Right atrium auricular region (tissue), 2 donors: ENCODE measurements around the gene IGF2R. TPM values are rescaled to one million over a fixed set of nuclear protein-coding genes. Genes with fewer than 3 reads are reported as not detected.
"Not testable (repeated sequence)": the region's sequence is repeated elsewhere in the genome, so short reads cannot be mapped to it uniquely, and the experiment has no call there.

Source experiments
- DNase-seq: peaks from one replicate; pipeline ENCODE4 v3.0.0-alpha.2; 2019; ENCODE audit warnings: low spot score
- H3K27ac ChIP-seq, 2 donors: fragments of 200-600 bp; sonication (generic); 1 replicate in 1 of 2; 2 replicates in 1 of 2; pipeline ENCODE4 v1.5.1; 2016 to 2019
- H3K27me3 ChIP-seq, 2 donors: fragments of 200-600 bp; sonication (generic); one replicate each; pipeline versions ENCODE4 v1.5.1 to v1.6.0; 2017 to 2019
- H3K36me3 ChIP-seq: fragments of 200-600 bp; sonication (generic); one replicate; pipeline ENCODE4 v1.5.1; 2016
- H3K4me1 ChIP-seq, 2 donors: fragments of 200-600 bp; sonication (generic); one replicate each; pipeline versions ENCODE4 v1.5.1 to v1.6.0; 2017 to 2019
- H3K4me3 ChIP-seq, 2 donors: fragments of 200-600 bp; sonication (generic); 1 replicate in 1 of 2; 2 replicates in 1 of 2; pipeline ENCODE4 v1.5.1; 2017 to 2019; ENCODE audit warnings: mild to moderate bottlenecking in 1 of 2, moderate library complexity in 1 of 2
- H3K9me3 ChIP-seq, 2 donors: fragments of 200-600 bp; sonication (generic); one replicate each; pipeline ENCODE4 v1.5.1; 2019
- total RNA-seq, 2 donors: library from RNA; depleted of rRNA; stranded (reverse); fragments of >200 nt; gene quantifications; one replicate each; pipeline ENCODE4 v1.1.0, GENCODE V29; 2016
- TF ChIP-seq, protein P1 (sequence below), 2 donors: fragments of 200-600 bp; sonication (generic); IDR thresholded peaks; one replicate each; pipeline ENCODE4 v1.5.1; 2019; ENCODE audit warnings: antibody characterized with exemption in 2 of 2

Gene IGF2R
- total RNA-seq, 2 donors from 2014 or later = 47.9 to 48.9 TPM

DNA sequence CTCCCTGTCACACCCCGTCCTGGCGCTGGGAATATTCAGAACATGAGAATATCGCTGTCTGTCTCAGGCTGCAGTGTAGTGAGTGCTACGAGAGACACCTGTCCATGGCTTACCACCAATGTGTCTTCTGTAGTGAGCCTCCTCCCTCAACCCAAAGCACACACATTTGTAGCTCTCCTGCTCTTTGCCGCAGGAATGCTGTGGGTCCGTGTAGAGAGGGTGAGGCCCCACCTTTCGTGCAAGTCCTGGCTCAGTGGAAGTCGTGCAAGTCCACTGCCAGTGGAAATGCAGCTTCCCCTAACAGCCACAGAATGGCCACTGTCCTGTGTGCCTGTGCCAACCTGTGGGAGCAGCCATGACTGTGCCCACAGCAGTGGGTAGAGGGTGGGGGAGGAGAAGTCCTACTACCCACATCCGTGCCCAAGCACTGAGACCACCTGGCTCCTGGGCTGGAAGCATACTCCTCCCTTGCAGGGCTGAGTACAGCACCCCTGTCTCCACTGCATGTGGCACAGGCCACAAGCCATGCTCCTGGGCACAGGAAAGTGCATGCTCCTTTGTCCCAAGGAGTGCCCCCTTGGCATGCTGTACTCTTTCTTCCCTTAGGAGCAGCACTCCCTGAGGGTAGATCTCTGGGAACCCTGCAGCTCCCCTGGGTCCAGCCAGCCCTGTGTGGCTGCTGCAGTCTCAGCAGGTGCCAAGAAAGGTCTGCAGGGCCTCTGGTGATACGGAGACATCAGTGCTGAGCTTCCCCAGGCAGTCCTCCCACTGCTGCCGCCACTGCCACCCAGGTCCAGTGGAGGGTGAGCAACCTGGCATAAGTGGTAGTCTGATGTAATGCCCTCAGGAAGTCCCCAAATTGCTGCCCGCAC, 28.0 kb downstream of the IGF2R start:
- Histone ChIP-seq H3K9me3 (peaks cover 0 to 6% of the 10 kb centered on the region in 2 donors), H3K4me1 (peaks cover 0 to 9% of the 10 kb centered on the region in 2 donors), H3K27me3 (no peaks in the 10 kb centered on the region), H3K27ac (no peak overlapping the region), H3K4me3 (no peak overlapping the region), H3K36me3 (no peaks in the 10 kb centered on the region)
- DNase-seq = no peak
- TF ChIP-seq, protein P1, sequence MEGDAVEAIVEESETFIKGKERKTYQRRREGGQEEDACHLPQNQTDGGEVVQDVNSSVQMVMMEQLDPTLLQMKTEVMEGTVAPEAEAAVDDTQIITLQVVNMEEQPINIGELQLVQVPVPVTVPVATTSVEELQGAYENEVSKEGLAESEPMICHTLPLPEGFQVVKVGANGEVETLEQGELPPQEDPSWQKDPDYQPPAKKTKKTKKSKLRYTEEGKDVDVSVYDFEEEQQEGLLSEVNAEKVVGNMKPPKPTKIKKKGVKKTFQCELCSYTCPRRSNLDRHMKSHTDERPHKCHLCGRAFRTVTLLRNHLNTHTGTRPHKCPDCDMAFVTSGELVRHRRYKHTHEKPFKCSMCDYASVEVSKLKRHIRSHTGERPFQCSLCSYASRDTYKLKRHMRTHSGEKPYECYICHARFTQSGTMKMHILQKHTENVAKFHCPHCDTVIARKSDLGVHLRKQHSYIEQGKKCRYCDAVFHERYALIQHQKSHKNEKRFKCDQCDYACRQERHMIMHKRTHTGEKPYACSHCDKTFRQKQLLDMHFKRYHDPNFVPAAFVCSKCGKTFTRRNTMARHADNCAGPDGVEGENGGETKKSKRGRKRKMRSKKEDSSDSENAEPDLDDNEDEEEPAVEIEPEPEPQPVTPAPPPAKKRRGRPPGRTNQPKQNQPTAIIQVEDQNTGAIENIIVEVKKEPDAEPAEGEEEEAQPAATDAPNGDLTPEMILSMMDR (IDR thresholded peaks at IDR 0.05) = no peak

DNA sequence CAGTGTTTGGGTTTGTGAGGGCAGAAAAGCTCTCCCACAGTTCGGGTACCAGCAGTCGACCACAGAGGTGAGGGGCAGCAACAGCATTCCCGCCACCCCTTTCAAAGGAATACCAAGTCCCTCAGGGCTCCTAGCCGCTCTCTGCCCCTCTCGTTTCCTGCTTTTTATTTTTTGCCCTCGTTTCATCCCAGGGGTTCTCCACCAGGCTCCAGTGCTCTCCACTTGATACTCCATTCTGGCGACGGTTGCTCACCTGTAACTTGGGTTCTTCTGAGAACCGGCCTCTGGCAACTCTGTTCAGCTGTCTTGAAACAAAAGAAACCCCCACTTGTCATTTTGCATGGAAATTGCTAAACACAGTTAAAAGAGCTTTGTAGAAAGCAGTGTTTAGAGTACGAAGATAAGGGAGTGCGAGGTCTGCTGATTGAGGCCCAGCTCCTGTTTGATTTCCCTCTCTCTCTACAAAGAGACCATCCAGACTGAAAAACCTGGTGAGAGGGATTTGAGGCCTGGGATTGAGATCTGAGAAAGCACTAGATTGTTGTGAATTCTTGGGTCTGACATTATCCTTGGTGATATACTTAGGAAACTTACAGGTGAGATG, 28.7 kb downstream of the IGF2R start:
- H3K4me1 ChIP-seq = peaks cover 0 to 8% of the 10 kb centered on the region in 2 donors
- H3K36me3 ChIP-seq = no peaks in the 10 kb centered on the region
- TF ChIP-seq, protein P1 (IDR thresholded peaks at IDR 0.05) = no peak
- H3K27me3 ChIP-seq = no peaks in the 10 kb centered on the region
- no peak overlapping the region for H3K4me3 ChIP-seq
- H3K27ac ChIP-seq = no peak overlapping the region
- no peak for DNase-seq
- peaks cover 0 to 6% of the 10 kb centered on the region in 2 donors for H3K9me3 ChIP-seq

DNA sequence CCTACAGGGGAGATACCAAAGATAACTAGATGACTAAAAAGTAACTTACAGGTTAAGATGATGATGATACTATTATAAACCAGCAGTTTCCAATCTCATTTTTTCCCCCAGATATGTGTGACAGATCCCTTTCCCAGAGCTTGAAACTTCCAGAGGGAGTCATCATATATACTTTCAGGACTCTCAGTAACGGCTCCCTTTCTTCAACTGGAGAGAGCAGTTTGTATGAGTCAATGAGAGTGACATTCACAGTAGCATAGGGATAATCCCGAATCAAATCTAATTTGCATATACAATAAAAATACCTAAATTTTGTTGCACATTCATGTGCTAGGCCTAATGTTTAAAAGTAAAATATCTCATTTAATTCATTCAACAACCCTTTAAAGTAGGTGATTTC, 29.7 kb downstream of the IGF2R start:
- peaks cover 0 to 1% of the 10 kb centered on the region in 2 donors for H3K4me1 ChIP-seq
- H3K27ac ChIP-seq = no peak overlapping the region
- no peak overlapping the region for H3K4me3 ChIP-seq
- no peak for DNase-seq
- TF ChIP-seq, protein P1 (IDR thresholded peaks at IDR 0.05) = no peak
- H3K36me3 ChIP-seq = no peaks in the 10 kb centered on the region
- H3K9me3 ChIP-seq = peaks cover 0 to 6% of the 10 kb centered on the region in 2 donors
- H3K27me3 ChIP-seq = no peaks in the 10 kb centered on the region

DNA sequence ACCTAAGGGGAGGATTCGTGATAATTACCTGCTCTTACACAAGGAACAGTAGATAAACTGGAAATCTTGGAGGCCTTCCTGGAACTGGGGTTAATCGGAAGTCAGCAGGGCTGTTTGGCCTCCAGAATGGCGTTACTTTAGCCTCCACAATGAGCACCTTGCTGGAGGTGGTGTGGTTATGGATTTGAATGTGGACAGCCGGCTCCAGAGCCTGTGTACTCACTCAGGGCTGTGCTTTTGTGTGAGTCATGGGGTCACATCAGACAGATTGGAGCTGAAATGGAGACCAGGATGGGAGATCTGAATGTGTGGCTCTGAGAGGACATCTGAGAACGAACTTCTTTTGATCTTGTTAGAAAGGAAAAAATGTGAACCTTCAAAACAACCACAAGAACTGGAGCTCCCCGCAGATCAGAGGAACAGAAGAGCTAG, 30.4 kb downstream of the IGF2R start:
- Histone ChIP-seq H3K36me3 (no peaks in the 10 kb centered on the region), H3K9me3 (peaks cover 0 to 6% of the 10 kb centered on the region in 2 donors), H3K27ac (no peak overlapping the region), H3K27me3 (no peaks in the 10 kb centered on the region), H3K4me1 (peaks cover 0 to 8% of the 10 kb centered on the region in 2 donors), H3K4me3 (no peak overlapping the region)
- TF ChIP-seq, protein P1 (IDR thresholded peaks at IDR 0.05) = no peak
- no peak for DNase-seq

DNA sequence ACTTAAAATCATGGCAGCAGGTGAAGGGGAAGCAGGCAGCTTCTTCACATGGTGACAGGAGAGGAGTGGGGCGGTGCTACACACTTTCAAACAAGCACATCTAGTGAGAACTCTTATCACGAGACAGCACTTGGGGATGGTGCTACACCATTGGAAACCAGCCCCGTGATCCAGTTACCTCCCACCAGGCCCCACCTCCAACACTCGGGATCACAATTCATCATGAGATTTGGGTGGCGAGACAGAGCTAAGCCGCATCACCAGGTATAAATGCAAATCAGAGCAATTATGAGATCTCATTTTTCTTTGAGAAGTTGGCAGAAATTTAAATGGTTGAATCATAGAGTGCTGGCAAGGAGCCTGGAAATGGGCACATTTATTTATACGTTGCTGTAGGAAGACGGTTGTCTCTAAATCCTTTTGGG, 31.4 kb downstream of the IGF2R start:
- H3K9me3 ChIP-seq = peaks cover 0 to 4% of the 10 kb centered on the region in 2 donors
- TF ChIP-seq, protein P1 (IDR thresholded peaks at IDR 0.05) = no peak
- no peaks in the 10 kb centered on the region for H3K36me3 ChIP-seq
- no peak overlapping the region for H3K27ac ChIP-seq
- H3K4me1 ChIP-seq = peaks cover 0 to 9% of the 10 kb centered on the region in 2 donors
- DNase-seq = no peak
- no peaks in the 10 kb centered on the region for H3K27me3 ChIP-seq
- no peak overlapping the region for H3K4me3 ChIP-seq

DNA sequence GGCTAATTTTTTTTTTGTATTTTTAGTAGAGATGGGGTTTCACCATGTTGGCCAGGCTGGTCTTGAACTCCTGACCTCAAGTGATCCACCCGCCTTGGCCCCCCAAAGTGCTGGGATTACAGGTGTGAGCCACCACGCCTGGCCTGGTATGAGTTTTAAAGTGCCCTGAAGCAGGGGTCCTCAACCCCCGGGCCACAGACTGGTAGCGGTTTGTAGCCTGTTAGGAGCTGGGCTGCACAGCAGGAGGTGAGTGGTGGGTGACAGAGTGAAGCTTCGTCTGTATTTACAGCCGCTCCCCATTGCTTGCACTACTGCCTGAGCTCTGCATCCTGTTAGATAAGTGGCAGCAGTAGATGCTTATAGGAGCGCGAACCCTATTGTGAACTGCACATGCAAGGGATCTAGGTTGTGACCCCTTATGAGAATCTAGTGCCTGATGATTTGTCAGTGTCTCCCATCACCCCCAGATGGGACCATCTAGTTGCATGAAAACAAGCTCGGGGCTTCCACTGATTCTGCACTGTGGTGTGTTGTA, 32.1 kb downstream of the IGF2R start:
- H3K27ac ChIP-seq, H3K27me3 ChIP-seq, H3K4me3 ChIP-seq, H3K9me3 ChIP-seq, DNase-seq, H3K36me3 ChIP-seq: not testable (repeated sequence)
- H3K4me1 ChIP-seq = peaks cover 0 to 13% of the 10 kb centered on the region in 2 donors
